GM18508 (cell line): Measurements from ENCODE around the gene EFCAB9.
"Not testable (repeated sequence)": the region's sequence is repeated elsewhere in the genome, so short reads cannot be mapped to it uniquely, and the experiment has no call there.

Experiments used
- ATAC-seq: cut with Tn5 transposase; IDR thresholded peaks from one replicate; pipeline ENCODE4 v1.9.1; 2021; ENCODE audit warnings: moderate number of reproducible peaks; ENCODE audit not compliant: insufficient read depth, unreplicated experiment

Gene EFCAB9

GRCh38 chr5:172187118-172188032 lies 6.6 kb upstream of the EFCAB9 start:
- peak; percentile 24 for ATAC-seq

DNA sequence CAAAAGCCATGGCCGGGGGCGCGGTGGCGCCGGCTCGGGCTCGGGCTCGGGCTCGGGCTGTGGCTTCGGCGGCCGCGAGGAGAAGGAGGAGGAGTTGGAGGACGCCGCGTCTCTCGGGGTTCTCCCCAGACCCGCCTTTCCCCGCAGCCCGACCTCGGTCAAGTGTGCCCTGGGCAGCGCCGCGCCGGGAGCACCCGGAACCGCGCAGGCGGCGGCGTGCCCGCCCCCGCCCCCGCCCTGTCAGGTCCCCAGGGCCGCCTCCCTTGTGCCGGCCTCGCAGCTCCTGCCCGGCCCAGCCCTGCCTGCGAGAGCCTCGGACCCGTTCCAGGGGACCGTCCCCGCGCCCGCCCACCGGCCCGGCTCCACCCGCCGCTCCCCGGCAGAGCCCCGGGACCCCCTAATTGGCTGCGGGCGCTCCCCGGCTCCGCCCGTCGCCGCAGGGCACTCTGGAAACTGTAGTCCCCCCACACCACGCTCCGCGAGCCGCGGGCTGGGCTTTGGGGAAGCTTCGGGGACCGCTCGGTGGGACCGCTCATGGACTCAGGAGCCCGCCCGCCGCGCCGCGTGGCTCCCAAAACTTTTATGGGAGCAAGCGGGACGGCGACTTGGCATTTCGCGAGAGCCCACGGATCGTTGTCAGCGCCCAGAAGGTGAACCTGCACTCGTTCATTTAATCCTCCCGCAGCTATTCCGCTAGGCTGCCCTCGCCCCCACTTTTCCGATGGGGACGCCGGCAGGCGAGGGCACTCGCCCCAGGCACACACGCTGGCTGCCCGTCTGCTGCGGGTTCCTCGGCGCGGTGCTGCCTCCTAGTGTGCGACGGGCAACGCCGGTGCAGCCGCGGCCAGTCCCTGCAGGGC lies 5.7 kb upstream of the EFCAB9 start, which contains the start of gene STK10:
Gene STK10 (minus strand): TSS at position 192 of the 860 bp plus-strand sequence. CDS start 182 bp downstream, at position 10.
- ATAC-seq = peak; percentile 36

DNA sequence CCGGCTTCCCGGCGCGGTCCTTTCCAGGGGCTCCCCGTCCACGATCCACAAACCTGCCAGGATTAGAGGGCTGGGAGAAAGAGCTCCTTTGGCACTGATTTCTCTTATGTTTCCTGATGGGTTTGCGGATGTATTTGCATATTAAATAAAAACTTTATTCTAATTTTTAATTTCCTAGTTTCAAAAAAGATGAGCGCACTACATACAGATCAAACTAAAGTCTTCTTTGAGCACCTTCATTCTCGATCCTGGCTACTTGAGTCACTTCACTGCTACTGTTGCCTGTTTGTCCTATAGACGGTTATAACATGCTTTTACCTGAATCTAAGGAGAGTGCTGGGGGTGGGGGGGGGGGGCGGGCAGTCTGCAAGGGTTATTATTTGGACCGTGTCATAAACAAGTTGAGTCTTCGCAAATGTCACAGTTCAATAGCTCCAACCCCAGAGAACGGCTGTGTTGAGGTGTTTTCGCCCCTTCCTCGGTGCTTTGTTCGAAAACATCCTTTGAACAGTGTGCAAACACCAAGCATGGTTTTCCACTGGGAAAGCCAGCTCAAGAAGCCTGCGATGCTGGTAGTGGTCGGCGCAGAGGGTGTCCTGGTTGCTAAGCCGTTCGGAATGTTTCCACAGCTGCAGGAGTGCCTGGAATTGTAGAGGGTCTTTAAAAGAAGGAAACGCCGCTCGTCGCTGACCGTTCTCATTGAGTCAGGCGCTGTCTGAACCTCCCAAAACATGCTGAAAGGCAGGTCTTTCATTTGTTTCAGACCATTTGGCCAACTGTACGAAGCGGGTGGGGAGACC lies 4.9 kb upstream of the EFCAB9 start:
- ATAC-seq = no peak

DNA sequence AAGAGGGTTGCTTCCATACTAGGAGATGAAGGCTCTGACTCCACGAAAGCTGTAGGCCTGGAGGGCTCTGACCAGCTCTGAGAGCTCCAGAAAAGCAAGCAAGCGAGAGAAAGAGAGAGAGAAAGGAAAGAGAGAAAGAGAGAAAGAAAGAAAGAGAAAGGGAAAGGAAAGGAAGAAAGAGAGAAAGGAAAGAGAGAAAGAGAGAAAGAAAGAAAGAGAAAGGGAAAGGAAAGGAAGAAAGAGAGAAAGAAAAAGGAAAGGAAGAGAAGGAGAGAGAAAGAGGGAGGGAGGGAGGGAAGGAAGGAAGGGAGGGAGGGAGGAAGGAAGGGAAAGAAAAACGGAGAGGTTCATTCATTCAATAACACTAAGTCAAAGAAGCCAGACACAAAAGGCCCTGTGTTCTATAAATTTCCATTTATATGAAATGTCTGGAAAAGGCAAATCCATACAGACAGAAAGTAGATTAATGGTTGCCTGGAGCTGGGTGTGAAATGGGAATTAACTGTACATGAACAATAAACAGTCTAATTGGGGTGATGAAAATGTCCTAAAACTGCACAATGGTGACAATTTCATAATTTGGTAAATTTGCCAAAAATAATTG lies 4.2 kb upstream of the EFCAB9 start:
- no peak for ATAC-seq

DNA sequence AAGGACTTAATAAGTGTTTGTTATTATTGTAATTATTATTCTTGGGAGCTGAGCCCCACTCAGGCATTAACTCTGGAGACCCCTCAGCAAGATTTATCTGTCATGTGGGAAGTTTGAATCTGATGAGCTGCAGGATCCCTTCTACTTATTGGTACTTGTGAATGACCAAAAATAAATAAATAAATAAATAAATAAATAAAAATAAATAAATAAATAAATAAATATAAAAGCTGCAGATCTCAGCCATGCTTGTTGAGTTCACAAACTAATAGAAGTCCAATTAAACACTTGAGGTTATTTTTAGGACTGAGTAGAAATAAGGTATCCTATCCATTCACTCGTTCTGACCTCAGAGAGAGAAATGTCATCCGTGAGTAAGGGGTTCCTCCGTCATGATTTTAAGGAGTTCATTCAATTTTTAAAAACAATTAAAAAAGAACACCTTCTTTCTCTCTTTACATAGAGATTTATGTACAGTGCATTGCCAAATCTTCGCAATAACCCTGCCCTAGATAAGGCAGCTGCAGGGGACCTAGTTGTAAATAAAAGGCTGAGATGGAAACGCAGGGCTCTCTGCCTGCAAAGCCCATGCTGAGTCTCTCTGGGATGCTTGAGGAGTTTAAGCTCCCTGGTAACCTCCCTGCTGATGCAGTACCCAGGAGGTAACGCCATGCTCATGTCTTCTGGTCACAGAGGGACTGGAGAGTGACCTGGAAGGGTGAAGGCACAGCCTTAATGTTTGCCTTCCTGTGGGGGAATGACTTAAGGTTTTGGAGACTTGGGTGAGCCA lies 1.2 kb downstream of the EFCAB9 start:
- ATAC-seq = no peak

DNA sequence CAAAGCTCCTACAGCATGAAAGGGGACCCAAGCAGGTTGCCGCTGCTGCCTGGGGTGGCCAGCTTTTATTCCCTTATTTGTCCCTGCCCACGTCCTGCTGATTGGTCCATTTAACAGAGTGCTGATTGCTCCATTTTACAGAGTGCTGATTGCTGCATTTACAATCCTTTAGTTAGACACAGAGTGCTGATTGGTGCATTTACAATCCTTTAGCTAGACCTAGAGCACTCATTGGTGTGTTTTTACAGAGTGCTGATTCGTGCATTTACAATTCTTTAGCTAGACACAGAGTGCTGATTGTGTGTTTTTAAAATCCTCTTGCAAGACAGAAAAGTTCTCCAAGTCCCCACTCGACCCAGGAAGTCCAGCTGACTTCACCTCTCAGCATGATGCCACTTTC lies 3.8 kb downstream of the EFCAB9 start:
- not testable (repeated sequence) for ATAC-seq

DNA sequence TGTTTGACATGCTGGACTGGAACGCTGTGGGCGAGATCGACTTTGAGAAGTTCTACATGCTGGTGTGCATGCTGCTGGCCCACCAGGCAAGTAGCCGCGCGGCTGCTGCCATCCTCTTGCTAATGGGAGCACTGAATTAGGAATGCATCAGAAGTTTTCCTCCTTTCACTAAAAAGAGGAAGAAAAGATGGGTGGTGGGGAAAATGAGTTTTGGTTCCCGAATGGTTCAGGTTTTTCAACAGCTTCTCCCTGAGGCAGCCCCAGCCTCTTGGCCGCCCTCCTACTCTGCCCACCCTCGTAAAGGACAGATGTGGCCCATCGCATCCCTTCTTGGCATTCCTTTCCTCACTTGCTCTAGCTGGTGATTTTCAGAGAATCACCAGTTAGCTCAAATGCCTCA lies 5.5 kb downstream of the EFCAB9 start:
- no peak for ATAC-seq

GRCh38 chr5:172200476-172200875 lies 6.5 kb downstream of the EFCAB9 start:
- ATAC-seq = no peak

DNA sequence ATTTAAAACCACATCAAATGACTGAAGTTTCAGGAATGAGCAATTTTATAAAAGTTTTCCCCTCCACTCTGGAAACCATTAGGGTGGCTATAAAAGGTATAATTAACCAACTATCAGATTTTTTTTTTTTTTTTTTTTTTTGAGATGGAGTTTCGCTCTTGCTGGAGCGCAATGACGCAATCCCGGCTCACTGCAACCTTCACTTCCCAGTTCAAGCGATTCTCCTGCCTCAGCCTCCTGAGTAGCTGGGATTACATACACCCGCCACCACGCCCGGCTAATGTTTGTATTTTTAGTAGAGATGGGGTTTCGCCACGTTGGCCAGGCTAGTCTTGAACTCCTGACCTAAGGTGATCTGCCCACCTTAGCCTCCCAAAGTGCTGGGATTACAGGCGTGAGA lies 12.0 kb downstream of the EFCAB9 start:
- not testable (repeated sequence) for ATAC-seq

- no peak for ATAC-seq
These were observed 13.5 kb downstream of the EFCAB9 start for GRCh38 chr5:172207511-172207910.

DNA sequence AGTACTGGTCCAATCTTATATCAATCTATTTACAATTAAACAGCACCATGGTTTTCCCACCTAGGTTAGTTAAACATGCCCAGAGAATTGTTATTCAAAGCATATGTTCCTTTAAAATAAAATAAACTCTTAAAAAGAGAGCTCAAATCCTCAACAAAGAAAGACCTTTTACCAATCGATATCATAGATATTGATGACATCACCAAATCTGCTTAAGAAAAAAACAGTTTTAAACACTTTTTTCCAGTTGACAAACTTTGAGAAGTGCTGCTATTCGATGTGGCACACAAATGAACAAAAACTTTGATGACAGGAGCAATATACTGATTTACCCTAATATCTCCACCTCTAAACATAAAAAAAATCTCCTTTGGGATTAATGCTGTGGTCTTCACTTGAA lies 15.7 kb downstream of the EFCAB9 start:
- no peak for ATAC-seq

- no peak for ATAC-seq
These were observed 17.7 kb downstream of the EFCAB9 start for GRCh38 chr5:172211676-172212075.

DNA sequence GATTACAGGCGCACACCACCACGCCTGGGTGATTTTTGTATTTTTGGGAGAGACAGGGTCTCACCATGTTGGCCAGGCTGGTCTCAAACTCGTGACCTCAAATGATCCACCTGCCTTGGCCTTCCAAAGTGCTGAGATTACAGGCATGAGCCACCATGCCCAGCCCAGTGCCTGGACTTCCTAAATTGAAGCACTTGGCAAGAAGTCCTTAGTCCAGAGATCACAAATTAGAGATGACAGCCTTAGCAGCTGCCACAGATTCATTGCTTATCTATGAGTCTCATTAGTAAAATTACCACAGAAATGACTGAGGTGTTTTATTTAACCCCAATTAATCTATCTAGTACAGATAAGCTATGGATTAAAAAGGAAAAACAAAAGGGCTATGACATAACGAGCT lies 19.2 kb downstream of the EFCAB9 start:
- no peak for ATAC-seq

GRCh38 chr5:172216345-172216744 lies 22.4 kb downstream of the EFCAB9 start:
- no peak for ATAC-seq

DNA sequence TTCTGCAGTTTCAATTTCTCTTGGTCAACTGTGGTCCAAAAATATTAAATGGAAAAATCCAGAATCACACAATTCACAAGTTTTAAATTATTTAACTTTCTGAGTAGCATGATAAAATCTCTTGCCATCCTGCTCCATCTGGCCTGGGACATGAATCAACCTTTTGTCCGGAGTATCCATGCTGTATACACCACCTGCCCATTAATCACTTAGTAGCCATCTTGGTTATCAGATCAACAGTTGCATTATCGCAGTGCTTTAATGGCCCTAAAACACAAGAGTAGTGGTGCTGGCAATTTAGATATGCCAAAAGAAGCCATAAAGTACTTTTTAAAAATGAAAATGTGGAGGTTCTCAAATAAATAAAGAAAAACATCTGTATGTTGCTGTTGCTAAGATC lies 25.3 kb downstream of the EFCAB9 start:
- ATAC-seq = no peak

DNA sequence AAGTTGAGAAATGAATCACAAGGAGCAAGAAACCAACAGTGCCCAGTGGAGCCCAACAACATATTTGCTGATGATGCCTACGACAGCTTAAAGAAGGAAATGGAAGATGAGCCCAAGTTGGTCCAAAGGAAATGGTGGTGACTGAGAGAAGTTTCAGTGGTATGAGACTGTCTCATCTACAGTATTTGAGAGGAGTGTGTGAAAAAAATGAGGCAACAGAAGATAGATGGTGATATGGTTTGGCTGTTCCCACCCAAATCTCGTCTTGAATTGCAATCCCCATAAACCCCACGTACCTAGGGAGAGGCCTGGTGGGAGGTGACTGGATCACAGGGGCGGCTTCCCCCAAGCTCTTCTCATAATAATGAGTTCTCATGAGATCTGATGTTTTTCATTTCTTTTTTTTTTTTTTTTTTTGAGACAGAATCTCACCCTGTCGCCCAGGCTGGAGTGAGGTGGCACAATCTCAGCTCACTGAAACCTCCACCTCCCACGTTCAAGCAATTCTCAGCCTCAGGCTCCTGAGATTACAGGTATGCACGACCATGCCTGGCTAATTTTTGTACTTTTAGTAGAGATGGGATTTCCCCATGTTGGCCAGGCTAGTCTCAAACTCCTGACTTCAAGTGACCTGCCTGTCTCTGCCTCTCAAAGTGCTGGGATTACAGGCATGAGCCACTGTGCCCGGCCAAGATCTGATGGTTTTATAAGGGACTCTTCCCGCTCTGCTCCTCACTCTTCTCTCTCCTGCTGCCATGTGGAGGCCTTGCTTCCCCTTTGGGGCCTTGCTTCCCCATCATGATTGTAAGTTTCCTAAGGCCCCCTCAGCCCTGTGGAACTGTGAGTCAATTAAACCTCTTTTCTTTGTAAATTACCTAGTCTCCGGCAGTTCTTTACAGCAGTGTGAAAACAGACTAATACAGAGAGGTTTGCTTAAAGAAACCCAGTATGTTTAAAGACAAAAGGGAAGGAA lies 30.2 kb downstream of the EFCAB9 start:
- ATAC-seq = peak; percentile 58

GRCh38 chr5:172224996-172225395 lies 31.0 kb downstream of the EFCAB9 start:
- no peak for ATAC-seq

DNA sequence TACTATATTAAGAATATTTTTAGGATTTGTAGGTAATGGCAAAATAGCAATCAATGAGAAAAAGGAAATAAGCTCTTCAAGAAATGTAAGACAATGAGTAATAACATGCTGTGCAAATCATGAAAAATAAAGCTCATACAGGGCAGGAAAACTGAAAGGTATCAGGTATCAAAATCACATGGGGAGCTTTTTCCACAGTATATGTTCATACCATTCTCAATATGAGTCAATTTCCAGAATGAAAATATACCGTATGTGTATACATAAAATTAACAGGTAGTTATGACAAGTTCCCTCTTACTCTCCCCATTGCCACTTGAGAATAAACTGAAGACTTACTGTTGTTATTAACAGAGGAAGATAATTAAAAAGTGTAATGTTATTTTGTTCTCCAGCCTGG lies 35.9 kb downstream of the EFCAB9 start:
- no peak for ATAC-seq
